OCI-LY3 (cell line): ENCODE measurements around the gene PXDC1.

Source experiments
- EZH2phosphoT487 ChIP-seq: fragments of 200-600 bp; shearing (Covaris generic); IDR thresholded peaks from 2 replicates; pipeline ENCODE4 v1.6.1; 2018; ENCODE audit warnings: antibody characterized with exemption, mixed run types, low read depth
- TF ChIP-seq, protein P1 (sequence below): fragments of 200-600, 300-600 bp; sonication (generic); IDR thresholded peaks from 2 replicates; pipeline ENCODE4 v1.5.1; 2014; ENCODE audit warnings: antibody characterized with exemption, low read length, low read depth

DNA sequence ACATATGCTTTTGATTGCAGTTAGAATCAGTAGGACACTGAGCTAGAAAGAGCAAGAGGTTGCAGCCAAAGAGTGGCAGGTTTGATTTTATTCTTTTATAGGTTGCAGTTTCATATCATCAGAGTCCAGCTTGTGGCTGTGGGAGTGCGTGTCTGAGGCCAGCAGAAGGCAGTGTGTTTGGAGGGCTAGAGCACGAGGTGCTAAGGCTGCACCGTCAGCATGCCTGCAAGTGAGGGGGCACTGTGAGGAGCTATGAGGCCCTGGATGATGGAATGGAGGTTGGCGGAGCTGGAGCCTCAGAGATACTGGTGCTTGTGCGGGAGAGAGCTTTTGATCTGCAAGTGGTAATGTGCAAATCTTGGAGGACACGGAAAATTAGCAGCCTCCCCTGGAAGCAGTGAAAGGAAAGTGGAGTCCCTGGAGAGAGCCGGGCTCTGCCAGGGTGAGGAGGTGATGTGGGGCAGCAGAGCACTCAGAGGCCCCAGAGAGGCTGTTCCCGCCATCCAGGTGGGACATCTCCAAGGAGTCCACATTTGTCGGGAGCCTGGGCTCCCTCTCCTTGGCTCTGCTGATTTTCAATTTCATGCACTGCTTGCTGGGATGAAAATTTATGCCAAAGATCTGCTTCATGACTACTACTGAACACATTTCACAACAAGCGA lies 43.6 kb downstream of the PXDC1 start:
- TF ChIP-seq, protein P1, sequence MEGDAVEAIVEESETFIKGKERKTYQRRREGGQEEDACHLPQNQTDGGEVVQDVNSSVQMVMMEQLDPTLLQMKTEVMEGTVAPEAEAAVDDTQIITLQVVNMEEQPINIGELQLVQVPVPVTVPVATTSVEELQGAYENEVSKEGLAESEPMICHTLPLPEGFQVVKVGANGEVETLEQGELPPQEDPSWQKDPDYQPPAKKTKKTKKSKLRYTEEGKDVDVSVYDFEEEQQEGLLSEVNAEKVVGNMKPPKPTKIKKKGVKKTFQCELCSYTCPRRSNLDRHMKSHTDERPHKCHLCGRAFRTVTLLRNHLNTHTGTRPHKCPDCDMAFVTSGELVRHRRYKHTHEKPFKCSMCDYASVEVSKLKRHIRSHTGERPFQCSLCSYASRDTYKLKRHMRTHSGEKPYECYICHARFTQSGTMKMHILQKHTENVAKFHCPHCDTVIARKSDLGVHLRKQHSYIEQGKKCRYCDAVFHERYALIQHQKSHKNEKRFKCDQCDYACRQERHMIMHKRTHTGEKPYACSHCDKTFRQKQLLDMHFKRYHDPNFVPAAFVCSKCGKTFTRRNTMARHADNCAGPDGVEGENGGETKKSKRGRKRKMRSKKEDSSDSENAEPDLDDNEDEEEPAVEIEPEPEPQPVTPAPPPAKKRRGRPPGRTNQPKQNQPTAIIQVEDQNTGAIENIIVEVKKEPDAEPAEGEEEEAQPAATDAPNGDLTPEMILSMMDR: no peak
- TF ChIP-seq EZH2phosphoT487: no peak
